Lower lobe of right lung (tissue), 2 donors: ENCODE measurements around the gene BPIFB6. TPM values are rescaled to one million over a fixed set of nuclear protein-coding genes. Genes with fewer than 3 reads are reported as not detected.

Experiments used
- ATAC-seq, 2 donors: fragments of 200-7000 bp; cut with Tn5 transposase; one replicate each; pipeline ENCODE4 v1.9.1; 2020 to 2022; ENCODE audit warnings: mild to moderate bottlenecking in 2 of 2, moderate library complexity in 2 of 2
- DNase-seq: peaks from one replicate; pipeline ENCODE4 v3.0.0-alpha.2; 2020
- H3K27ac ChIP-seq: fragments of 200-600 bp; one replicate; pipeline ENCODE4 v1.8.0; 2022
- H3K27me3 ChIP-seq: fragments of 200-600 bp; one replicate; pipeline ENCODE4 v1.8.0; 2022; ENCODE audit warnings: low read depth
- H3K36me3 ChIP-seq: fragments of 200-600 bp; one replicate; pipeline ENCODE4 v1.8.0; 2022; ENCODE audit warnings: mild to moderate bottlenecking
- H3K4me1 ChIP-seq: fragments of 200-600 bp; one replicate; pipeline ENCODE4 v1.8.0; 2022
- H3K4me3 ChIP-seq: fragments of 200-600 bp; one replicate; pipeline ENCODE4 v1.8.0; 2022; ENCODE audit warnings: mild to moderate bottlenecking
- H3K9me3 ChIP-seq: fragments of 200-600 bp; one replicate; pipeline ENCODE4 v1.8.0; 2022
- CTCF ChIP-seq: fragments of 200-600 bp; IDR thresholded peaks from one replicate; pipeline ENCODE4 v1.8.0; 2022; ENCODE audit warnings: antibody characterized with exemption, mild to moderate bottlenecking
- intact Hi-C: fragments of 100-400 bp; cut with DNase I; formaldehyde crosslinking; loops from one replicate; pipeline ENCODE4 v1.11.0; 2022
- total RNA-seq: library from RNA; stranded (reverse); fragmentation: NEBNext Ultra II Directional; extraction: Animal tissue kit (Norgen Biotek cat#: 25700); gene quantifications from one replicate; pipeline ENCODE4 v1.2.1, GENCODE V29; 2021
- donor health status: DM: no; HTN: yes; CAD: no; lungs with severe emphysema.

BPIFB6 gene
- total RNA-seq, 1 donor from 2014 or later, result not detected

- H3K4me1 ChIP-seq, result no peaks in the 10 kb centered on the region
- intact Hi-C loops, result loop anchor here (10.0 kb wide), 1 partner anchor 188 kb away; no protein-coding TSS in a partner anchor
- no peak overlapping the region for H3K4me3 ChIP-seq
- DNase-seq (no peak), ATAC-seq (no peak)
- no peak for TF ChIP-seq CTCF
- H3K27me3 ChIP-seq, result peaks cover 4% of the 10 kb centered on the region
- no peaks in the 10 kb centered on the region for H3K36me3 ChIP-seq
- H3K9me3 ChIP-seq, result no peaks in the 10 kb centered on the region
- H3K27ac ChIP-seq, result no peak overlapping the region
Measured at GRCh38 chr20:33092361-33092760, 60.9 kb downstream of the BPIFB6 start.

GRCh38 chr20:33093074-33093473 lies 61.6 kb downstream of the BPIFB6 start:
- DNase-seq (no peak), ATAC-seq (no peak)
- H3K4me3 ChIP-seq, result no peak overlapping the region
- intact Hi-C loops, result loop anchor here (10.0 kb wide), 1 partner anchor 188 kb away; no protein-coding TSS in a partner anchor
- peaks cover 4% of the 10 kb centered on the region for H3K27me3 ChIP-seq
- no peak overlapping the region for H3K27ac ChIP-seq
- H3K9me3 ChIP-seq, result no peaks in the 10 kb centered on the region
- no peak for TF ChIP-seq CTCF
- no peaks in the 10 kb centered on the region for H3K36me3 ChIP-seq
- H3K4me1 ChIP-seq, result no peaks in the 10 kb centered on the region

- no peaks in the 10 kb centered on the region for H3K36me3 ChIP-seq
- no peak for TF ChIP-seq CTCF
- intact Hi-C loops, result loop anchor here (10.0 kb wide), 1 partner anchor 189 kb away; no protein-coding TSS in a partner anchor
Measured at GRCh38 chr20:33093582-33093981, 62.1 kb downstream of the BPIFB6 start.

More at GRCh38 chr20:33093582-33093981, 62.1 kb downstream of the BPIFB6 start:
- Histone ChIP-seq H3K27ac (no peak overlapping the region), H3K4me1 (no peaks in the 10 kb centered on the region), H3K9me3 (no peaks in the 10 kb centered on the region), H3K27me3 (peaks cover 4% of the 10 kb centered on the region), H3K4me3 (no peak overlapping the region)
- DNase-seq, result no peak
- ATAC-seq, result no peak

Other genes starting within 250 kb of the BPIFB6 start
- 82.8 TPM for gene MAPRE1, start 211.7 kb upstream of the BPIFB6 start, total RNA-seq
- 0.30 TPM for gene EFCAB8, start 172.7 kb upstream of the BPIFB6 start, total RNA-seq
- not detected for gene SUN5, start 27.2 kb upstream of the BPIFB6 start, total RNA-seq
- gene BPIFB2, start 23.9 kb upstream of the BPIFB6 start, total RNA-seq, result 0.21 TPM
- not detected for gene BPIFB3, start 22.3 kb downstream of the BPIFB6 start, total RNA-seq
- not detected for gene BPIFB4, start 48.0 kb downstream of the BPIFB6 start, total RNA-seq
- gene BPIFA2, start 136.5 kb downstream of the BPIFB6 start, total RNA-seq, result not detected
- gene BPIFA3, start 185.7 kb downstream of the BPIFB6 start, total RNA-seq, result not detected
- gene BPIFA1, start 204.3 kb downstream of the BPIFB6 start, total RNA-seq, result 28.4 TPM